ENCODE results near the gene SMIM43. TPM values are rescaled to one million over a fixed set of nuclear protein-coding genes. Genes with fewer than 3 reads are reported as not detected.

SMIM43 gene
- polyA plus RNA-seq: under 1 TPM in 1 of 2 donors, not detected in 1; 0.04 TPM

GRCh38 chr4:121764702-121765367, at the start of gene SMIM43:
SMIM43 (minus strand) TSS chr4:121765164; CDS start chr4:121765105, 59 bp downstream.
- Histone ChIP-seq H3K4me3 (ENCODE audit: low read depth in 1 of 2, low read length in 2 of 2) (peak within 1 kb of the TSS; percentile 45 to 51), H3K27me3 (ENCODE audit: control insufficient read depth in 1 of 2, insufficient read depth in 2 of 2, low read length in 2 of 2) (peaks cover 0 to 11% of the 10 kb centered on the region in 2 donors), H3K27ac (ENCODE audit: low read depth in 2 of 2, low read length in 1 of 2) (no peak within 1 kb of the TSS)

GRCh38 chr4:121814756-121815155, 49.8 kb upstream of the SMIM43 start:
- Histone ChIP-seq H3K9me3 (ENCODE audit: control insufficient read depth in 2 of 2, insufficient read depth in 1 of 2, low read depth in 1 of 2, low read length in 1 of 2) (no peaks in the 10 kb centered on the region), H3K27ac (ENCODE audit: low read depth in 2 of 2, low read length in 1 of 2) (no peak overlapping the region), H3K4me1 (ENCODE audit: control insufficient read depth in 2 of 2, insufficient read depth in 2 of 2, low read length in 1 of 2) (no peaks in the 10 kb centered on the region), H3K36me3 (ENCODE audit: control insufficient read depth in 2 of 2, insufficient read depth in 2 of 2, low read length in 1 of 2) (no peaks in the 10 kb centered on the region), H3K4me3 (ENCODE audit: low read depth in 1 of 2, low read length in 2 of 2) (no peak overlapping the region), H3K27me3 (ENCODE audit: control insufficient read depth in 1 of 2, insufficient read depth in 2 of 2, low read length in 2 of 2) (no peaks in the 10 kb centered on the region)
- 84 to 89% methylated on average over 2 of the region's 2 CpGs for WGBS, 2 donors

More at GRCh38 chr4:121764702-121765367, at the start of gene SMIM43:
- no peaks in the 10 kb centered on the region for H3K9me3 ChIP-seq (ENCODE audit: control insufficient read depth in 2 of 2, insufficient read depth in 1 of 2, low read depth in 1 of 2, low read length in 1 of 2)
- H3K4me1 ChIP-seq (ENCODE audit: control insufficient read depth in 2 of 2, insufficient read depth in 2 of 2, low read length in 1 of 2): peaks cover 4 to 8% of the 10 kb centered on the region in 2 donors
- H3K36me3 ChIP-seq (ENCODE audit: control insufficient read depth in 2 of 2, insufficient read depth in 2 of 2, low read length in 1 of 2): no peaks in the 10 kb centered on the region
- 2 to 4% methylated on average over 61 to 75 of the region's 75 CpGs for WGBS, 2 donors

GRCh38 chr4:121811122-121811521, 46.2 kb upstream of the SMIM43 start:
- Histone ChIP-seq H3K4me3 (ENCODE audit: low read depth in 1 of 2, low read length in 2 of 2) (no peak overlapping the region), H3K9me3 (ENCODE audit: control insufficient read depth in 2 of 2, insufficient read depth in 1 of 2, low read depth in 1 of 2, low read length in 1 of 2) (no peaks in the 10 kb centered on the region), H3K4me1 (ENCODE audit: control insufficient read depth in 2 of 2, insufficient read depth in 2 of 2, low read length in 1 of 2) (no peaks in the 10 kb centered on the region), H3K36me3 (ENCODE audit: control insufficient read depth in 2 of 2, insufficient read depth in 2 of 2, low read length in 1 of 2) (no peaks in the 10 kb centered on the region), H3K27ac (ENCODE audit: low read depth in 2 of 2, low read length in 1 of 2) (no peak overlapping the region), H3K27me3 (ENCODE audit: control insufficient read depth in 1 of 2, insufficient read depth in 2 of 2, low read length in 2 of 2) (no peaks in the 10 kb centered on the region)

GRCh38 chr4:121806411-121806810, 41.4 kb upstream of the SMIM43 start:
- WGBS, 2 donors: 82 to 86% methylated on average over 4 of the region's 4 CpGs
- H3K27ac ChIP-seq (ENCODE audit: low read depth in 2 of 2, low read length in 1 of 2): no peak overlapping the region
- no peaks in the 10 kb centered on the region for H3K9me3 ChIP-seq (ENCODE audit: control insufficient read depth in 2 of 2, insufficient read depth in 1 of 2, low read depth in 1 of 2, low read length in 1 of 2)
- H3K27me3 ChIP-seq (ENCODE audit: control insufficient read depth in 1 of 2, insufficient read depth in 2 of 2, low read length in 2 of 2): no peaks in the 10 kb centered on the region
- H3K4me1 ChIP-seq (ENCODE audit: control insufficient read depth in 2 of 2, insufficient read depth in 2 of 2, low read length in 1 of 2): no peaks in the 10 kb centered on the region
- peaks cover 0 to 2% of the 10 kb centered on the region in 2 donors for H3K36me3 ChIP-seq (ENCODE audit: control insufficient read depth in 2 of 2, insufficient read depth in 2 of 2, low read length in 1 of 2)
- H3K4me3 ChIP-seq (ENCODE audit: low read depth in 1 of 2, low read length in 2 of 2): no peak overlapping the region

GRCh38 chr4:121801715-121802075, 36.7 kb upstream of the SMIM43 start:
- Histone ChIP-seq H3K4me3 (ENCODE audit: low read depth in 1 of 2, low read length in 2 of 2) (peak overlapping the region; percentile 96 to 99), H3K27me3 (ENCODE audit: control insufficient read depth in 1 of 2, insufficient read depth in 2 of 2, low read length in 2 of 2) (no peaks in the 10 kb centered on the region), H3K36me3 (ENCODE audit: control insufficient read depth in 2 of 2, insufficient read depth in 2 of 2, low read length in 1 of 2) (peaks cover 0 to 2% of the 10 kb centered on the region in 2 donors), H3K4me1 (ENCODE audit: control insufficient read depth in 2 of 2, insufficient read depth in 2 of 2, low read length in 1 of 2) (no peaks in the 10 kb centered on the region), H3K27ac (ENCODE audit: low read depth in 2 of 2, low read length in 1 of 2) (peak overlapping the region in 1 of 2 donors; percentile 84), H3K9me3 (ENCODE audit: control insufficient read depth in 2 of 2, insufficient read depth in 1 of 2, low read depth in 1 of 2, low read length in 1 of 2) (no peaks in the 10 kb centered on the region)
- 15 to 16% methylated on average over 4 of the region's 4 CpGs for WGBS, 2 donors

GRCh38 chr4:121800961-121801714, 36.2 kb upstream of the SMIM43 start, which contains the start of gene EXOSC9:
EXOSC9 (plus strand) TSS chr4:121801323; CDS start chr4:121801425, 102 bp downstream.
- peak within 1 kb of the TSS; percentile 96 to 99 for H3K4me3 ChIP-seq (ENCODE audit: low read depth in 1 of 2, low read length in 2 of 2)
- 0 to 1% methylated on average over 48 of the region's 48 CpGs for WGBS, 2 donors

GRCh38 chr4:121800638-121800960, 35.6 kb upstream of the SMIM43 start:
- H3K9me3 ChIP-seq (ENCODE audit: control insufficient read depth in 2 of 2, insufficient read depth in 1 of 2, low read depth in 1 of 2, low read length in 1 of 2): no peaks in the 10 kb centered on the region
- H3K4me3 ChIP-seq (ENCODE audit: low read depth in 1 of 2, low read length in 2 of 2): peak overlapping the region; percentile 96 to 99
- WGBS, 2 donors: 36 to 40% methylated on average over 8 of the region's 8 CpGs
- H3K27me3 ChIP-seq (ENCODE audit: control insufficient read depth in 1 of 2, insufficient read depth in 2 of 2, low read length in 2 of 2): no peaks in the 10 kb centered on the region
- H3K27ac ChIP-seq (ENCODE audit: low read depth in 2 of 2, low read length in 1 of 2): peak overlapping the region; percentile 84 to 95
- H3K36me3 ChIP-seq (ENCODE audit: control insufficient read depth in 2 of 2, insufficient read depth in 2 of 2, low read length in 1 of 2): peaks cover 0 to 2% of the 10 kb centered on the region in 2 donors
- no peaks in the 10 kb centered on the region for H3K4me1 ChIP-seq (ENCODE audit: control insufficient read depth in 2 of 2, insufficient read depth in 2 of 2, low read length in 1 of 2)

More at GRCh38 chr4:121800961-121801714, 36.2 kb upstream of the SMIM43 start, which contains the start of gene EXOSC9:
- no peaks in the 10 kb centered on the region for H3K9me3 ChIP-seq (ENCODE audit: control insufficient read depth in 2 of 2, insufficient read depth in 1 of 2, low read depth in 1 of 2, low read length in 1 of 2)
- no peaks in the 10 kb centered on the region for H3K27me3 ChIP-seq (ENCODE audit: control insufficient read depth in 1 of 2, insufficient read depth in 2 of 2, low read length in 2 of 2)
- peaks cover 0 to 2% of the 10 kb centered on the region in 2 donors for H3K36me3 ChIP-seq (ENCODE audit: control insufficient read depth in 2 of 2, insufficient read depth in 2 of 2, low read length in 1 of 2)
- no peaks in the 10 kb centered on the region for H3K4me1 ChIP-seq (ENCODE audit: control insufficient read depth in 2 of 2, insufficient read depth in 2 of 2, low read length in 1 of 2)
- peak within 1 kb of the TSS; percentile 84 to 95 for H3K27ac ChIP-seq (ENCODE audit: low read depth in 2 of 2, low read length in 1 of 2)

GRCh38 chr4:121799867-121800501, 35.0 kb upstream of the SMIM43 start:
- 86 to 88% methylated on average over 3 of the region's 3 CpGs for WGBS, 2 donors
- Histone ChIP-seq H3K4me3 (ENCODE audit: low read depth in 1 of 2, low read length in 2 of 2) (no peak overlapping the region), H3K27ac (ENCODE audit: low read depth in 2 of 2, low read length in 1 of 2) (no peak overlapping the region), H3K9me3 (ENCODE audit: control insufficient read depth in 2 of 2, insufficient read depth in 1 of 2, low read depth in 1 of 2, low read length in 1 of 2) (no peaks in the 10 kb centered on the region), H3K27me3 (ENCODE audit: control insufficient read depth in 1 of 2, insufficient read depth in 2 of 2, low read length in 2 of 2) (no peaks in the 10 kb centered on the region), H3K4me1 (ENCODE audit: control insufficient read depth in 2 of 2, insufficient read depth in 2 of 2, low read length in 1 of 2) (no peaks in the 10 kb centered on the region), H3K36me3 (ENCODE audit: control insufficient read depth in 2 of 2, insufficient read depth in 2 of 2, low read length in 1 of 2) (peaks cover 0 to 2% of the 10 kb centered on the region in 2 donors)

GRCh38 chr4:121799208-121799823, 34.4 kb upstream of the SMIM43 start:
- Histone ChIP-seq H3K9me3 (ENCODE audit: control insufficient read depth in 2 of 2, insufficient read depth in 1 of 2, low read depth in 1 of 2, low read length in 1 of 2) (no peaks in the 10 kb centered on the region), H3K27me3 (ENCODE audit: control insufficient read depth in 1 of 2, insufficient read depth in 2 of 2, low read length in 2 of 2) (no peaks in the 10 kb centered on the region), H3K36me3 (ENCODE audit: control insufficient read depth in 2 of 2, insufficient read depth in 2 of 2, low read length in 1 of 2) (no peaks in the 10 kb centered on the region), H3K4me3 (ENCODE audit: low read depth in 1 of 2, low read length in 2 of 2) (no peak overlapping the region), H3K27ac (ENCODE audit: low read depth in 2 of 2, low read length in 1 of 2) (no peak overlapping the region), H3K4me1 (ENCODE audit: control insufficient read depth in 2 of 2, insufficient read depth in 2 of 2, low read length in 1 of 2) (no peaks in the 10 kb centered on the region)
- 69 to 74% methylated on average over 2 of the region's 2 CpGs for WGBS, 2 donors

Measured in esophagus (tissue), 2 donors.